Large intestine (tissue), 3 donors: ENCODE data around the gene MEGF6. TPM values are rescaled to one million over a fixed set of nuclear protein-coding genes. Genes with fewer than 3 reads are reported as not detected.
"Not testable (repeated sequence)": the region's sequence is repeated elsewhere in the genome, so short reads cannot be mapped to it uniquely, and the experiment has no call there.

Source experiments
- DNase-seq, 2 donors: peaks; one replicate each; pipeline versions ENCODE4 v3.0.0 to v3.0.0-alpha.2; 2013
- H3K27ac ChIP-seq: one replicate; pipeline ENCODE4 v1.5.1; 2013; ENCODE audit warnings: low read length
- H3K27me3 ChIP-seq: 2 replicates; pipeline ENCODE4 v1.6.1; 2013; ENCODE audit warnings: low read length; ENCODE audit not compliant: control insufficient read depth, insufficient read depth
- H3K36me3 ChIP-seq: 2 replicates; pipeline ENCODE4 v1.6.1; 2013; ENCODE audit warnings: low read length; ENCODE audit not compliant: control insufficient read depth, insufficient read depth
- H3K4me1 ChIP-seq: one replicate; pipeline ENCODE4 v1.6.1; 2013; ENCODE audit warnings: low read length; ENCODE audit not compliant: control insufficient read depth, insufficient read depth
- H3K4me3 ChIP-seq: one replicate; pipeline ENCODE4 v1.5.1; 2013; ENCODE audit warnings: low read length
- H3K9me3 ChIP-seq: one replicate; pipeline ENCODE4 v1.6.1; 2013; ENCODE audit warnings: mild to moderate bottlenecking, low read depth, low read length, moderate library complexity; ENCODE audit not compliant: control insufficient read depth
- WGBS: methylation state at CpG from one replicate; pipeline ENCODE4 v1.1.5; 2013; ENCODE audit warnings: low lambda C conversion rate; ENCODE audit not compliant: insufficient coverage; 5-methylcytosine and 5-hydroxymethylcytosine counted together
- polyA plus RNA-seq: library from polyadenylated mRNA; unstranded; fragments of 120-200 nt; gene quantifications from one replicate; pipeline ENCODE4 v1.2.1, GENCODE V29; 2013

Gene MEGF6
- polyA plus RNA-seq, 1 donor = 13.8 TPM

DNA sequence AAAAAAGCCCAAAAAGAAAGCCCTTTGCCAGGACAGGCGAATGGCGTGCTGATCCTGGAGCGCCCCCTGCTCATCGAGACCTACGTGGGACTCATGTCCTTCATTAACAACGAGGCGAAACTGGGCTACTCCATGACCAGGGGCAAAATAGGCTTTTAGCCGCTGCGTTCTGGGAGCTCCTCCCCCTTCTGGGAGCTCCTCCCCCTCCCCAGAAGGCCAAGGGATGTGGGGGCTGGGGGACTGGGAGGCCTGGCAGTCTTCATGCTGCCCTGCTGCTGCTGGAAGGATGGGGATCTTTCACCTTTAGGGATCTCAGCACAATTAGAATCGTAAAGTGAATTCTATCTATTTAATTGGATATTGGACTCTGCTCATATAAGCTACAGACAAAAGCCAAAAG lies 17.1 kb upstream of the MEGF6 start:
- H3K27ac ChIP-seq = no peak overlapping the region

DNA sequence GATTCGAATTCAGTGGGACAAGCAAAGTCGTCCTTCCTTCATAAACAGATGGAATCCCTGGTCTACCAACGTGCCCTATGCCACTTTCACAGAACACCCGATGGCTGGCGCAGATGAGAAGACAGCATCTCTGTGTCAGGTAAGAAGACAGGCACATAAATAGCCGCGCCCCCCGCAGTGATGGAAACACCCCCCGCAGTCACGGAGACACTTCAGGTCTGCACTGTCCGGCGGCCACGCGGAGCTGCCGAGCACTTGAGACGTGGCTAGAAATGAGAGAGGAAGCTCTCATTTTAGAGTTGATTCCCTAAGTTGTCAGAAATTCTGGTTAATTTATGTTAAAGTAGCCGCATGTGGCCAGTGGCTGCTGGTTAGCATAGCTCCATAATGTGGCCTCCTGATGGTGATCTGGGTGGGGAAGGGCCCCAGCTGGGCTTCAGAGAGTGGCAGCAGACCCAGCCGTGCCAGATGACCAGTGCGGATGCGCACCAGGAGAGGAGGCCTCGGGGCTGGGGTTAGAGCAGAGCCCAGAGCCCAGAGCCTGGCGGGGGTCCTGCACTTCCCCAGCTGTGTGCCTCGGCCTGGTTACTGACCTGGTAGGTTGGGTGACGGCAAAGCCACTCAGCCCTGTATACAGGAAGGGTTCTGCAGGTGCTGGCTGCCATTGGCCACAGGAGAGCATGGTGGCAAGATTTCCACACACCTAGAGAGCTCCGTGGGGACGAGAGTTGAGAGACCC lies 16.4 kb upstream of the MEGF6 start:
- Histone ChIP-seq H3K27me3 (no peaks in the 10 kb centered on the region), H3K4me3 (no peak overlapping the region), H3K9me3 (no peaks in the 10 kb centered on the region), H3K36me3 (peaks cover 47% of the 10 kb centered on the region), H3K4me1 (peaks cover 14% of the 10 kb centered on the region), H3K27ac (no peak overlapping the region)
- no CpG with 5 or more reads among the region's 26 CpGs for WGBS
- DNase-seq = no peak

More for the DNA sequence above, 17.1 kb upstream of the MEGF6 start:
- no peak for DNase-seq
- WGBS = 100% methylated on average over 1 of the region's 10 CpGs
- Histone ChIP-seq H3K4me1 (peaks cover 8% of the 10 kb centered on the region), H3K27me3 (no peaks in the 10 kb centered on the region), H3K36me3 (peaks cover 51% of the 10 kb centered on the region), H3K4me3 (no peak overlapping the region), H3K9me3 (no peaks in the 10 kb centered on the region)

DNA sequence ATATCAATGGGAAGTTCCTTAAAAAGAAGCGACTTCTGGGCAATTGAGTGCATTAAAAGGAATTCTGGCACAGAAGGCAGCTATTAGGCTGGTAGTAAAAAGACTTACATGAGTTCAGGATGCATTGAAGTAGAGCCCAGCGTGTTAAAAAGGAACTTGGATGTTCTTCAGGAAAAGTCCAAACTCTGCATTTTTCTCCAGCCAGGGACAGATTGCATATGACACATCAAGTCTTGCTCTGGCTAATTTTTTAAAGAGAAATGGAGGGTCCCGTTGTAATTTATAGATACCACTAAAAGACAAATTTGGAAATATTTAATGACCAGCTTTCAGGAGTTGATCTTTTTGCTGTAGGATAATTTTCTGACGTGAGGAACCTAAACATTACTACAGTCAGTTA lies 14.7 kb upstream of the MEGF6 start:
- Histone ChIP-seq H3K4me1 (peaks cover 24% of the 10 kb centered on the region), H3K27ac (peak overlapping the region; percentile 94), H3K27me3 (no peaks in the 10 kb centered on the region), H3K4me3 (peak overlapping the region; percentile 68), H3K36me3 (peaks cover 41% of the 10 kb centered on the region), H3K9me3 (no peaks in the 10 kb centered on the region)
- no peak for DNase-seq
- no CpG with 5 or more reads among the region's 4 CpGs for WGBS

DNA sequence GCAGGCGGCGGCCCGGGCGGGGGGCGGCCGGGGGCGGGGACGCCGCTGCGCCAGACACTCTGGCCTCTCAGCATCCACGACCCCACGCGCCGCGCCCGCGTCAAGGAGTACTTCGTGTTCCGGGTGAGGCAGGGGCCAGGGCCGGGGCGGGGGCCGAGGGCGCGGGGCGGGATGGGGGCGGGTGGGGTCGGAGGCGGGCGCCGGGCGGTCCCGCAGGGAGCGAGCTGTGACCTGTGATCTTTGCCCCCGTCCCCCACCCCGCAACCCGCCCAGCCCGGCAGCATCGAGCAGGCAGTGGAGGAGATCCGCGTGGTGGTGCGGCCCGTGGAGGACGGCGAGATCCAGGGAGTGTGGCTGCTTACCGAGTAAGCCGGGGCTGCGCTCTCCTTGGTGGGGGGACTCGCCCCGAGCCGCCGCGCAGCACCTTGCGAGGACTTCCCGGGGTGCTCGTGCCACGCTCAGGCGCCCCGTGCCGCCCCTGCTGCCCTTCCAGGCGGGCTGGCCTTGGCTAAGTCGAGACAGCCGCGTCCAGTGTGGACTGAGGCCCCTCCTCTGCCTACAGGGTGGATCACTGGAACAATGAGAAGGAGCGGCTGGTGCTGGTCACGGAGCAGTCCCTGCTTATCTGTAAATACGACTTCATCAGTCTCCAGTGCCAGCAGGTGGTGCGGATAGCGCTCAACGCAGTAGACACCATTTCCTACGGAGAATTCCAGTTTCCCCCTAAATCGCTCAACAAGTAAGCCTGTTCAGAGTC lies 14.0 kb upstream of the MEGF6 start:
- Histone ChIP-seq H3K4me3 (peak overlapping the region; percentile 68), H3K27me3 (no peaks in the 10 kb centered on the region), H3K36me3 (peaks cover 36% of the 10 kb centered on the region), H3K9me3 (no peaks in the 10 kb centered on the region), H3K27ac (peak overlapping the region; percentile 94), H3K4me1 (peaks cover 24% of the 10 kb centered on the region)
- WGBS = 18% methylated on average over 2 of the region's 71 CpGs
- peak; percentile 69 to 88 for DNase-seq

DNA sequence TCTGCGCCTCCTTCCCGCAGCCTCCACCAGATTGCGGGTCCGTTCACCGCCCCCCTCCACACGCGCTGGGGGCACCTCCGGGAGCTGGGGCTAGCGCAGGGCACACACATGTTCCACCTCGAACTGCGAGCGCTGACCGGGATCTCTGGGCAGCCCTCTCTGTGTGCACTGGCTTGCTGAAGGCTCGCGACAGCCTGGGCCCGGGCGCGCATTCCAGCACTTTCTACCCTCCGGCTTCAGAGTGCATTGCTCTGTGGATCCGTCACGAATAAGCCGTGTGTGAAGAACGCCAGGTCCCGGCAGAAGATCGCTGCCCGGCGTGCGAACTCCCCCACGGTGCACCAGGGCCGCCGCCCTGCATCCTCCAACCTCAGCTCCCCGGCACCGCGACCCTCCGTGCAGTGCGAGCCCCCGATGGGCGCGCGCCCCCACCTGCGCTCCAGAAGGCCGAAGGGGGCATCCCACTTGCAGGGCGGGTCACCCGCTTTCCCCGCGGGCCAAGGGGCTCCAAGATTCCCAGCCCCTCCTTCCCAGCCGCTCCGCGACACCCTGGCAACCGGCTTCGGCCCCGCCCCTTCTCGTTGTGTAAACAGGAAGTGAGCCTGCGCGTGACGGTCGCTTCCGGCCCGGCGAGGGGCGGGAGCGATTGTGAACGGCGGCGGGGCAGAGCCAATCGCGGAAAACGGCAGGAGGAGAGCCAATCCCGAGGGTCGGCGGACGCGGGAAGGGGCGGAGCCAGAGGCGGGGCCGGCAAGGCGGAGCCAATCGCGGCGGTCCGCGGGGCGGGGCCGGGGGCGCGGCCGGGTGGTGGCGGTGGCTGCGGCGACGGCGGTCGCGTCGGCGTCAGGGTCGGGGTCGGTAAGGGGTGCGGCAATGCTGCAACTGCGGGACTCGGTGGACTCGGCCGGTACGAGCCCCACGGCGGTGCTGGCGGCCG lies 13.2 kb upstream of the MEGF6 start, which contains the start of gene TPRG1L:
Gene TPRG1L (plus strand): TSS at position 816 of the 937 bp plus-strand sequence. CDS start 58 bp downstream, at position 874.
- peak; percentile 97 to 99 for DNase-seq
- H3K4me1 ChIP-seq = peaks cover 24% of the 10 kb centered on the region
- no peaks in the 10 kb centered on the region for H3K9me3 ChIP-seq
- H3K27me3 ChIP-seq = no peaks in the 10 kb centered on the region
- no CpG with 5 or more reads among the region's 108 CpGs for WGBS
- H3K27ac ChIP-seq = peak within 1 kb of the TSS; percentile 94
- peak within 1 kb of the TSS; percentile 85 for H3K4me3 ChIP-seq
- peaks cover 28% of the 10 kb centered on the region for H3K36me3 ChIP-seq

DNA sequence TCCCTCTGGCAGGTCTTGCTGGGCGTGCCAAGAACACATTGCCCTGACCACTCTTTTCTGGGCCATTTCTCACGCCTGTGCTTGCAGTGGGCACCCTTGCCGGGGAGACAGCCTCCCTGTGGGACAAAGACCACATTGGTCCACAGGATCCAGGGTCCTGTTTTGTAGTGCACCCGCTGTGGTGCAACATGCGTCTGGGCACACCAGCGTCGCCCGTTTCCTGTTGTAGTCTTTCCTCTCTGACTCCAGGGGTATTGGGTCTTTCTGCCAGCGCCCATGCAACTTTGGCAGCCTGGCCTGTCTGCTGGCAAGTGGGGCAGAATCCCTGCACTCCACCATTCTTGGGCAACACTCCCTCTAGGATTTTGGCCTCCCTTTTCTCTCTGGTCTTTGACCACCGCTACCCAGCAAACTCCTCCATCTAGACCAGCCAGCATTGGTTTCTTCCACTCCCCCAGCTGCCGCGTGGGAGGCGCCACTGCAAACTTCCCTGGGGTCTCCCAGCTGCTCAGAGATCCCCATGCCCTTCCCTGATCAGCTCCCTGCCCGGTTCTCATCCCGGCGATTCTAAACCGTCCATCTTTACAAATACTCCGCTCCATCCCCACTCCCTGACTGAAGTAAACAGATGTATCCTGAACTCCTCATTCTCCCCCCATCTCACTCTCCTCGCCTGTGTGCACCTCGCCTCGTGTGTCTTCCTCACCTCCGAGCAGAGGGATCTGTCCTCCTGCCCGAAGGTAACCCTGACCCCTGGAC lies 12.3 kb upstream of the MEGF6 start:
- Histone ChIP-seq H3K27me3 (no peaks in the 10 kb centered on the region), H3K4me1 (peaks cover 30% of the 10 kb centered on the region), H3K4me3 (peak overlapping the region; percentile 85), H3K9me3 (no peaks in the 10 kb centered on the region), H3K27ac (peak overlapping the region; percentile 71), H3K36me3 (peaks cover 20% of the 10 kb centered on the region)
- DNase-seq = no peak
- WGBS = no CpG with 5 or more reads among the region's 23 CpGs

DNA sequence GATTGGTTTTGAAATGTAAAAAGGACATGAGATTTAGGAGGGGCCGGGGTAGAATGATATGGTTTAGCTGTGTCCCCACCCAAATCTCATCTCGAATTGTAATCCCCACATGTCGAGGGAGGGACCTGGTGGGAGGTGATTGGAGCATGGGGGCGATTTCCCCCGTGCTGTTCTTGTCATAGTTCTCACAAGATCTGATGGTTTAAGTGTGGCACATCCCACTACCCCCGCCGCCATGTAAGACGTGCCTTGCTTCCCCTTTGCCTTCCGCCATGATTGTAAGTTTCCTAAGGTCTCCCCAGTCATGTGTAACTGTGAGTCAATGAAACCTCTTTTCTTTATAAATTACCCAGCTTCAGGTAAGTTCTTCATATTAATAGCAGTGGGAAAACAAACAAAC lies 10.8 kb upstream of the MEGF6 start:
- not testable (repeated sequence) for H3K9me3 ChIP-seq, H3K27me3 ChIP-seq, H3K4me3 ChIP-seq, H3K27ac ChIP-seq, H3K36me3 ChIP-seq, DNase-seq
- WGBS = 100% methylated on average over 1 of the region's 9 CpGs
- peaks cover 30% of the 10 kb centered on the region for H3K4me1 ChIP-seq

DNA sequence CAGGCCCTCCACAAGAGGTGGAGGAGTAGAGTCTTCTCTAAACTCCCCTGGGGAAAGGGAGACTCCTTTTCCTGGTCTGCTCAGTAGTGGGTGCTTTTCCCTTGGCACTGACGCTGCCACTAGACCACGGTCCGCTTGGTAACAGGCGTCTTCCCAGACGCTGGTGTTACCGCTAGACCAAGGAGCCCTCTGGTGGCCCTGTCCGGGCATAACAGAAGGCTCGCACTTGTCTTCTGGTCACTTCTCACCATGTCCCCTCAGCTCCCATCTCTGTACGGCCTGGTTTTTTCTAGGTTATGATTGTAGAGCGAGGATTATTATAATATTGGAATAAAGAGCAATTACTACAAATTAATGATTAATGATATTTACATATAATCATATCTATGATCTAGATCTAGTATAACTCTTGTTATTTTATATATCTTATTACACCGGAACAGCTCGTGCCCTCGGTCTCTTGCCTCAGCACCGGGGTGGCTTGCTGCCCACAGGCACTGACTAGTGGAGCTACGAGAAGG lies 9.9 kb upstream of the MEGF6 start:
- H3K9me3 ChIP-seq, H3K27ac ChIP-seq, H3K36me3 ChIP-seq, DNase-seq, H3K4me3 ChIP-seq, H3K27me3 ChIP-seq: not testable (repeated sequence)
- WGBS = no CpG with 5 or more reads among the region's 15 CpGs
- peaks cover 28% of the 10 kb centered on the region for H3K4me1 ChIP-seq

DNA sequence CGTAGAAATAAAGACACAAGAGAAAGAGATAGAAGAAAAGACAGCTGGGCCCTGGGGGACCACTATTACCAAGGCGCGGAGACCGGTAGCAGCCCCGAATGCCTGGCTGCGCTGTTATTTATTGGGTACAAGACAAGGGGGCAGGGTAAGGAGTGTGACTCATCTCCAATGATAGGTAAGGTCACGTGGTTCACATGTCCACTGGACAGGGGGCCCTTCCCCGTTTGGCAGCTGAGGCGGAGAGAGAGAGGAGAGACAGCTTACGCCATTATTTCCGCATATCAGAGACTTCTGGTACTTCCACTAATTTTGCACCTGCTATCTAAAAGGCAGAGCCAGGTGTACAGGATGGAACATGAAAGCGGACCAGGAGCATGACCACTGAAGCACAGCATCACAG lies 9.4 kb upstream of the MEGF6 start:
- H3K36me3 ChIP-seq = no peaks in the 10 kb centered on the region
- no peak overlapping the region for H3K4me3 ChIP-seq
- peaks cover 24% of the 10 kb centered on the region for H3K4me1 ChIP-seq
- 100% methylated on average over 1 of the region's 12 CpGs for WGBS
- no peak overlapping the region for H3K27ac ChIP-seq
- H3K9me3 ChIP-seq = no peaks in the 10 kb centered on the region
- H3K27me3 ChIP-seq = no peaks in the 10 kb centered on the region
- DNase-seq = no peak
